T-helper 22 cell (primary cell): ENCODE measurements around the gene MCOLN3.
"Not testable (repeated sequence)": the region's sequence is repeated elsewhere in the genome, so short reads cannot be mapped to it uniquely, and the experiment has no call there.

Experiments used
- DNase-seq: peaks from one replicate; pipeline ENCODE4 v3.0.0-alpha.2; 2020; ENCODE audit warnings: low read depth

The MCOLN3 gene

DNA sequence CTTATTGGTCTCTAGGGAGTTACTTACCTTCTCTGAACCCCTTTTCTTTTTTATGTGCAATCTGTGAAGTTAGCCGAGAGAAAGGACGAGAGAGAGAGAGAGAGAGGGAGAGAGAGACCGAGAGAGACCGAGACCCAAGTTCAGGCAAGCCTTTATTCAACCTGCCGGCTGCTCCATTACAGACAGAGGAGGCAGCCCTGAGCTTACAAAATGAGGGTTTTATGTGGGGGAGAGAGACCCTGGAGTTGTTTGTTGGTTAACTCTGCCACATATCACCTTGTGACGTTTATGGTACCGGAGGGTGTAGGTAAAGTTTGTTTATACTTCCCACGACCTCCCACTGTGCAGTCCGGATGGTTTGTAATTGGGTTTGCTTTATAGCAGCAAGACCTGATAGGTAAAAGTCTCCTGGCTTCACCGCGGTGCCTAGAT is 1.5 kb upstream of the MCOLN3 start:
- DNase-seq: no peak

- no peak for DNase-seq
Measured at GRCh38 chr1:85047472-85048295, 616 bp downstream of the MCOLN3 start.

DNA sequence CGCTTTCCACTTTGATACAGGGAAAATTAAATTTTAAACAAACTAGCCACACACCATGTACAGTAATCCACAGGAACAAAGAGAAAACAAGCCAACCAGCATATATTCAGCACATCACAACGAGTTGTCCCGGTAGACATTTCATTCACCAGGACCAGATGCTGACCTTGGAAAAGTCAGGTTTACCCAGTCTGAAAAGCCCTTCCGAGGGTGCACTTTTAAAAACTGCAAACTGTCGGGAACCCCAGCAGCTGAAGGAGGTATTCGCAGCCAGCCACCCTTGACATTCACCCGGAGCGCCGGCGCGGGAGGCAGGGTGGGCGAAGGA is 1.2 kb downstream of the MCOLN3 start:
- no peak for DNase-seq

DNA sequence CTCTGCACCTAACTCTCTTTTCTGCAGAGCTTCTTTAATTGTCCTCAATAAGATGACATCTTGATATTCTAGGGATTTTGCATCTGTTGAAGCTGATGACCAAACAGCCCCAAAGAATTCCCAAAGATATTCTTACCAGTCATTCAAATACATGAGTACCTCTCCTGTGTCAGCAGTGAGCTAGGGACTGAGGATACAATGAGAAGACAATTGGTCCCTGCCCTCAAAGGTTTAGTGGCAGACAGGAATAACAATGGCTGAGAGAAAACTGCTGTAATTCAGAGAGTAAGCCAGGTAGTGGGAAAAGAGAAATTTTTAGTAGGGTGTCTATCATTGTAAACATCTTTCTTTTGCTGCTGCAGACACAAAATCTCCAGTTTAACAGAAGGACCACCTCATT is 5.9 kb downstream of the MCOLN3 start:
- DNase-seq: no peak

DNA sequence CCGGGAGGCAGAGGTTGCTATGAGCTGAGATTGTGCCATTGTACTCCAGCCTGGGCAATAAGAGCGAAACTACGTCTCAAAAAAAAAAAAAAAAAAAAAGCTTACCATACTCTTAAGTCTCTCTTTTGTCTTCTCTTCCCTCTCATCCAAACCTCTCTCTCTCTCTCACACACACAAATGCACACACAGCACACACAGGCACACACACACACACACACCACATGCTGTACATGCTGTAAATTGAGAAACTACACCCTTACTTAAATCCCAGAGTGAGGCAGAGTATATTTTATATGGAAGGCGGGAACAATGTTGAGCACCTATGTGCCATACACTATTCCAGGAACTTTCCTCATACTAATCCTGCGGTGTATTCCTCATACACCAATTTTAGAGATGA is 6.5 kb downstream of the MCOLN3 start:
- no peak for DNase-seq

GRCh38 chr1:85033221-85033620 is 15.1 kb downstream of the MCOLN3 start:
- no peak for DNase-seq

DNA sequence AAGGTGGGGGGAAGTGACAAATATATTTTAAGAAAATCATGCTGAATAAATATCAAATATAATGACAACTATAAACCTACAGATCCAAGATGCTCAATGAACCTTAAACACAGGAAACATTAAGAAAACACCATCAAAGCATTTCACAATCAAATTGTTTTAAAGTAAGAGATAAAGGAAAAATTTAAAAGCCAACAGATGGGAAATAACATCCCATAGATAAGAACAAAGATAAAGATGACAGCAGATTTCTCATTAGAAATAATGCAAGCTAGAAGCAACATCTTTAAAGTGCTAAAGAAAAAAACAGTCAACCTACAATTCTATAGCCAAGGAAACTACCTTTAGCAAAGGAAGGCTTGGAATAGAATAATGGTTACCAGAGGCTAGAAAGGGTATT is 17.8 kb downstream of the MCOLN3 start:
- DNase-seq: no peak

DNA sequence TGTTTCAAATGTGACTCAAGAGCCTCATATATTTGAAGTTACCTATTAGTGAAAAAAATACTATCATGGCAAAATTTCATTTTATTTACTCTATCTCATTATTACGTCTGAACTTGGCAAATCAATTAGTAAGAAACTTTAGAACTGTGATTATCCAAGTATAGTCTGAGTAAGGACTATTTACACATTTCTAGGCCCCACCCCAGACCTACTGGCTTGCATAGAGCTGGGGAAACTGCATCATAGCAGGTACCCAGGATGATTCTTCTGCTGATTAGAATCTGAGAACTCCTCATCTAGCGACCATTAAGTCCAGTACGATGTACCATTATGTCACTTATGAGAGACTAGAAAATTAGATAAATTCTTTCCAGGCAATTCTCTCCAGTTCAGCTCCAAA is 20.1 kb downstream of the MCOLN3 start:
- no peak for DNase-seq

GRCh38 chr1:85027242-85027983 is 20.9 kb downstream of the MCOLN3 start:
- no peak for DNase-seq

DNA sequence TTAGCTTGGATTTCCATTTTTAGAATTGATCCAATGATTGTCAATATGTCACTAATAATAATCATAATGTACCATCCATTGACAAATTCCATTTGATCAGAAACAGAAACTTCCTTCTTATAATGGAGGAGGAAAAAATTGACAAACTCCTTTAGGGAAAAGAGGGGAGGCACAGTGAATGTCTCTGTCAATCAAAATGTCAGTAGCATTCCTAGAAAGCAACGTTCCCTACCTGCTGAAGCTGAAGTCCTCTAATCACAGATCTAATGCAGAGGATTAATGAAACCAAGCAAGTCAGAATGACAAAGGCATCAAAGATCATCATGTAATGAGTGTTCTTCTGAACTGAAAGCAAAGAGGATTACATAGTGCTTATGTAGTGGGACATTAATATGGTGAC is 22.4 kb downstream of the MCOLN3 start:
- DNase-seq: no peak

DNA sequence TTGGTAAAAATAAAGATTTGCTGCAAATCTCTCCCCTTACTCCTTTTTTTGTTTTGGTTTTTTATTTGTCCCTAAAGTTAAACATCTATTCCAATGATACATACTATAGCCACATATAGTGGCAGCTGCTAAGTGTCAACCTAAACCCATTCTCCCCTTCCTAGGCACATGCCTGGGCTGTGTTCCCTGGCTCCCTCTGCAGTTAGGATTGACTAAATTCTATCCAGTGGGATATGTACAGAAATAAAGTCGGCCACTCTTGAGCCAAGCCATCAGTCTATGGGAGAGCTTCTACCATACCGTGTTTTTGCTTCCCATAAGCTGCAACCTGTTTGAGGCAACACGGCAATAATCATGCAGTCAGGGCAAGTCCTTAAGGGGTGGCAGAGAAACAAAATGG is 23.6 kb downstream of the MCOLN3 start:
- DNase-seq: no peak

GRCh38 chr1:85022700-85023099 is 25.6 kb downstream of the MCOLN3 start:
- no peak for DNase-seq

DNA sequence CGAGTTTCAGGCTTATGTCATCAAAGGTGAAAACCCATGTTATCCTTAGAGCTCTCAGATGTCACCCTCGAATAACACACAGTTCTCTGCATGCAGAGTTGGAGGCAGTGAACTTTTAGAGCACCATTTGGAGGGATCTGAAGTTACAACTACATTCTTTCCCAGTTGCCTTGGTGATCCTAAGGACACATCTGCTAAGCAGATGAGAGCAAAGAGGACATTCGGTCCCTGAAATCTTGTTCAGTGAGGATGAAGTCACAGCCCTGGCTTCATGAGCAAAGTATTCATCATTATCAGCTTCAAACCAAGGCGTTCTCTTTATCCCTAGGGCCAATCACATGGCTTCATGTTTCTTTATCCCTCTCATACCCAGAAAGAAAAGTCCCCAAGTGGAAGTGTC is 28.3 kb downstream of the MCOLN3 start:
- no peak for DNase-seq

DNA sequence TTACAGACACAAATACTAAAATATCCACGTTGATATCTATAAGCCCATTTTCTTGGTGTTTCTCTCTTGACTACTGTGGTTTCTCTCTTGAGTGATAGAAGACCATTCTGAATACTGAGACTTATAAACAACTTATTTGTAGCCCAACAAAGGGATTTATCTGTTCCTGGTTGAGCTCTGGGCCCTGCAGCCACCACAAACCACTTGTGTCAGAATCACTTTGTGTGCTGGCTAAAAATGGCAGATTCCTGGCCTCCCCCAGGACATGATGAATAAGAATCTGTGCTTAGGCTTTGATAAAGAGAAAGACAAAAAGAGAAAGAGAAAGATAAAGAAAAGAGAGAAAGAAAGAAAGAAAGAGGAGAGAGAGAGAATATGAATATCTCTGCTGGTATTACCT is 32.5 kb downstream of the MCOLN3 start:
- no peak for DNase-seq

GRCh38 chr1:85005641-85006040 is 42.7 kb downstream of the MCOLN3 start:
- DNase-seq: not testable (repeated sequence)

- no peak for DNase-seq
Measured at GRCh38 chr1:85001742-85002141, 46.6 kb downstream of the MCOLN3 start.

GRCh38 chr1:84998642-84999280 is 49.5 kb downstream of the MCOLN3 start:
- peak; percentile 8 for DNase-seq

GRCh38 chr1:84997667-84998600 is 50.4 kb downstream of the MCOLN3 start:
- no peak for DNase-seq

GRCh38 chr1:84996846-84997666 is 51.2 kb downstream of the MCOLN3 start, which contains the start of gene MCOLN2:
MCOLN2 (minus strand) TSS chr1:84997113; CDS start chr1:84996872, 241 bp downstream.
- DNase-seq: peak; percentile 12

DNA sequence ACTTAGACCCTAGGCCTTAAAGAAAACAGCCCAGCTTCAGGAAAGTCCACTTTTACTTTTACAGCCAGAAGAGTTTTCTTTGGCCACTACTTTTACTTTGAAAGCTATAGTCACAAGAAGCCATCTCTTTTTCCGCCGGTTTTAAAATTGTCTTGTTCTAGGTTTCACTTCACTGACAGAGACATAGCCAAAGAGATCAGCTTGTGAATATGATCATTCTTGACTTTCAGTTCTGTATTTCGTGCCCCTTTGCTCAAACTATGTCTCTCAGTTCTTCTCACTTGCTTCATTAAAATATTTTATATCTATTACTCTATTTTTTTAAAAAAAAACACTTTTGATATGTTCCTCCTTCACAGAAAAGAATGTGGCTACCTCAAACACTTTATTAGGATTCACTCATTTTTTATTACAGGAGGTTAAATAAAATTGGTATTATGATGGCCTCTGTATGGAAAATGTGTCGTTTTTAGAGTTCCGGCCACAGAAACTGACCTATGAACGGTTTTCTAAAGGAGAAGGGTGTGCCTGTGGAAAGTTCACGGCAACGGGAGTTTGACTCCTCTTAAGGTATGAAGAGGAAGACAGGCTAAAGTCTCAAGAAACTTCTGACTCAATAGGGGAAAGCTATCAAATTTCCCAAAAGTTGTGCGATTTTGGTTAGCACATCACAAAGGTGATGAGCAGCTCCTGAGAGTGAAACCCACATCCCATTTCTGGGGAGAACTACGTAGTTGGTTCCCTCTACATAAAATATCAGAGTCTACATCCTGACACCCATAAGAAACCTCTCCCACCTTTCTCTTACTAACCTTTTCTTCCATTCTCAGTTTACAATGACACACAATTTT is 52.6 kb downstream of the MCOLN3 start:
- no peak for DNase-seq
